GM21390 (cell line): ENCODE results near the gene RPL15.
"Not testable (repeated sequence)": the region's sequence is repeated elsewhere in the genome, so short reads cannot be mapped to it uniquely, and the experiment has no call there.

Experiments
- ATAC-seq: cut with Tn5 transposase; IDR thresholded peaks from one replicate; pipeline ENCODE4 v1.9.1; 2021; ENCODE audit not compliant: unreplicated experiment

Gene RPL15

GRCh38 chr3:23916886-23917678 is at the start of gene RPL15, which contains the start of gene NKIRAS1:
Gene RPL15, plus strand, starts transcription at chr3:23917132. Its CDS starts 728 bp downstream, at chr3:23917860.
Gene NKIRAS1, minus strand, starts transcription at chr3:23916990. Its CDS starts 6,086 bp downstream, at chr3:23910904.
- peak; percentile 92 for ATAC-seq

- no peak for ATAC-seq
Observed at GRCh38 chr3:23867400-23867799, 49.5 kb upstream of the RPL15 start.

GRCh38 chr3:23867838-23868237 is 49.1 kb upstream of the RPL15 start:
- ATAC-seq = no peak

- no peak for ATAC-seq
Observed at GRCh38 chr3:23869977-23870662, 46.8 kb upstream of the RPL15 start.

- not testable (repeated sequence) for ATAC-seq
Observed at GRCh38 chr3:23870663-23871043, 46.3 kb upstream of the RPL15 start.

GRCh38 chr3:23871361-23871760 is 45.6 kb upstream of the RPL15 start:
- not testable (repeated sequence) for ATAC-seq

GRCh38 chr3:23872330-23872729 is 44.6 kb upstream of the RPL15 start:
- no peak for ATAC-seq

GRCh38 chr3:23873941-23874340 is 43.0 kb upstream of the RPL15 start:
- no peak for ATAC-seq

- no peak for ATAC-seq
Observed at GRCh38 chr3:23874359-23875112, 42.4 kb upstream of the RPL15 start.

GRCh38 chr3:23875113-23875725 is 41.7 kb upstream of the RPL15 start:
- ATAC-seq = no peak

- ATAC-seq = no peak
Observed at GRCh38 chr3:23876923-23877322, 40.0 kb upstream of the RPL15 start.

- ATAC-seq = no peak
Observed at GRCh38 chr3:23877329-23877980, 39.5 kb upstream of the RPL15 start.

GRCh38 chr3:23879485-23879884 is 37.4 kb upstream of the RPL15 start:
- no peak for ATAC-seq

GRCh38 chr3:23880703-23881339 is 36.1 kb upstream of the RPL15 start:
- ATAC-seq = no peak

- ATAC-seq = not testable (repeated sequence)
Observed at GRCh38 chr3:23881993-23882392, 34.9 kb upstream of the RPL15 start.

- no peak for ATAC-seq
Observed at GRCh38 chr3:23882487-23882918, 34.4 kb upstream of the RPL15 start.

GRCh38 chr3:23884481-23884880 is 32.5 kb upstream of the RPL15 start:
- no peak for ATAC-seq

GRCh38 chr3:23885210-23885609 is 31.7 kb upstream of the RPL15 start:
- no peak for ATAC-seq

GRCh38 chr3:23886311-23886710 is 30.6 kb upstream of the RPL15 start:
- ATAC-seq = no peak

- ATAC-seq = no peak
Observed at GRCh38 chr3:23888617-23889228, 28.2 kb upstream of the RPL15 start.
